NAMALWA (cell line): ENCODE data around the gene SBK2.

Source experiments
- DNase-seq: peaks from one replicate; pipeline ENCODE4 v3.0.0-alpha.2; 2015; ENCODE audit warnings: low spot score

SBK2 gene

DNA sequence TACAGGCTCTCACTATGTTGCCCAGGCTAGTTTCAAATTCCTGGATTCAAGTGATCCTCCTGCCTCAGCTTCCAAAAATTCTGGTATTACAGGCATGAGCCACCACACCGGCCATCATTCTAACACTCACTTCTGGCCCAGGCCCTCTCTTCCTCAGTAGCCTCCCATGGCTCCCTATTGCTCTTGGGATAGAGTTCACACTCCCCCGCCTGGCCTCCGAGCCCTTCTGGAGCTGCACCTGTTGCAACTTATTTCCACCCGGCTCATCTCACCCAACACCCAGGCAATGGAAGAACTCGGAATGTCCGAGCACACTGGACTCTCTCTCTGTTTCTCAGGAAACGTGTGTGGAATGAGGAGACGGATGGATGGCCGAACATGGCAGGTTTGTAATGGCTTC is 17.4 kb upstream of the SBK2 start:
- no peak for DNase-seq

DNA sequence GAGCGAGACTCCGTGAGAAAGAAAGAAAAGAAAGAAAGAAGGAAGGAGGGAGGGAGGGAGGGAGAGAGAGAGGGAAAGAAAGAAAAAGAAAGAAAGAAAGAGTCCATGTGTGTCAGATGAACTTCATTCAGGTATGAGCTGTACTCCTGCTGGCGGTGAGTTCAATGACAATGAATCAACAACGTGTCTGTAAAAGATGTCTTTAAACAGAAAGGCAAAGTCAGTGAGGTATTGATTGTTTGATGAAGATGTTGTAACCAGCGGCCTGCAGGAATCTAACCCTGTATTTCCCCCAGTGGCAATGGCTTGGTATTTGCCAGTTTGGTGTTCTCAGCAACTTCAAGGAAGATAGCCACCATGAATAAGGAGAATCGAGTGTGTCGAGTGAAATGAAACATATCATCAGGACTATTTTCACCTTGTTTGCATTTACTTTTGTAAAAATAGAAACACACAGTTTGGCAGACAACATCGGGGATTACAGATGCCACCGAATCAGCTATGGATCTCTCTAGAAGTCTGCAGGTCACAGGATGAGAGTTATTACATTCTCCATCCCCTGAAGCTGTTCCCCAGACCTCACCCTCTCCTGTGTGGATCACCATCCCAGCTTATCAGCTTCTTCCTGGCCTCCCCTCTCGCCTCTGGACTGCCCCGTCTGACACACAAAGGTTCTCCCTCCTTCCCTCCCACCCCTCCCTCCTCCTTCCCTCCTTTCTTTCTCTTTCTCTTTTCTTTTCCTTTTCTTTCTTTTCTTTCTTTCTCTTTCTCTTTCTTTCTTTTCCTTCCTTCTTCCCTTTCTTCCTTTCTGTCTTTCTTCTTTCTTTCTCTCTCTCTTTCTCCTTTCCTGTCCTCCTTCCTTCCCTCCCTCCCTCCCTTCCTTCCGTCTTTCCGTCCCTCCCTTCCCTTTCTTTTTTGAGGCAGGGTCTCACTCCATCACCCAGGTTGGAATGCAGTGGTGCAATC is 16.6 kb upstream of the SBK2 start:
- DNase-seq = no peak

DNA sequence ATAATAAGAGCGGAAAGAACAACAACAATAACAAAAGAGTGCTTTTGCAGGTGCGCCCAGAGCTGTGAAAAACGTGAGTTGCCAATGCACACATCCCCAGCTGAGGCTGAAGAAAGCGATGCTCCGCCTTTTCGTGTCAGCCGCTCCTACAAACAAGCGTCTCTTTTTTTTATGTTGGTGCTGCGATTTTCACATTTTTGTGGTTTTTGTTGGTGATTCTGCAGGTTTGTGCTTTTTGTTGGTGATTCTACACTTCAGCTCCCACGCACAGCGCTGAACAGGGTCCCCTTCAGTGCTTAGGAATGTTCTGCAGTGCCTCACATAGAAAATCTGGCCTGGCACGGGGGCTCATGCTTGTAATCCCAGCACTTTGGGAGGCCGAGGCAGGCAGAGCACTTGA is 15.7 kb upstream of the SBK2 start:
- DNase-seq = no peak

DNA sequence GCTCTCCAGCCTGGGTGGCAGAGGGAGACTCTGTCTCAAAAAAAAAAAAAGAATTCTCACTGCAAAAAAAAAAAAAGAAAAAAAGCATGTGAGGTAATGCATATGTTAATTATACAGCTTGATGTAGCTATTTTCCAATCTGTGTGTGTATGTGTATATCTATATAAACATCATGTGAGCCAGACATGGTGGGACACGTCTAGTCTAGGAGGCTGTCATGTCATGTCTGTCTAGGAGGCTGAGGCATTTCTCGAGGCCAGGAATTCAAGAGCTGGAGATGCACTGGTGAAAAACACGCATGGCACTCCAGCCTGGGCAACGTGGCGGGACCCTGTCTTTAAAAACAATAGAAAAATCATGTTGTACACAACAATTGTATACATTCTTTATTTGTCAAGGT is 15.3 kb upstream of the SBK2 start:
- no peak for DNase-seq

DNA sequence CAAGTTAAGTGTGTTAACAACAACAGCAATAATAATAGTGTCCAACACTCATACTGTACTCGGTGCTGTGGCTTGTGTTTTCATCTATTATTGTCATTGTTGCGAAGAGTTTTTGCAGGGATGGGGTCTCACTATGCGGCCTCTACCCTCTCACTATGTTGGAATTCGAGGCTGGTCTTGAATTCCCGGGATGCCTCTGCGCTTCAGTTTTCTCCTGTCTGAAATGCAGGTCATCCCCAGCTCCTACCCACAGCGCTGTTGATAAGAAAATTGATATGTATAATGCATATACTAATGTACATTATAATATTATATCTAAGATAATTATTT is 13.4 kb upstream of the SBK2 start:
- DNase-seq = no peak

DNA sequence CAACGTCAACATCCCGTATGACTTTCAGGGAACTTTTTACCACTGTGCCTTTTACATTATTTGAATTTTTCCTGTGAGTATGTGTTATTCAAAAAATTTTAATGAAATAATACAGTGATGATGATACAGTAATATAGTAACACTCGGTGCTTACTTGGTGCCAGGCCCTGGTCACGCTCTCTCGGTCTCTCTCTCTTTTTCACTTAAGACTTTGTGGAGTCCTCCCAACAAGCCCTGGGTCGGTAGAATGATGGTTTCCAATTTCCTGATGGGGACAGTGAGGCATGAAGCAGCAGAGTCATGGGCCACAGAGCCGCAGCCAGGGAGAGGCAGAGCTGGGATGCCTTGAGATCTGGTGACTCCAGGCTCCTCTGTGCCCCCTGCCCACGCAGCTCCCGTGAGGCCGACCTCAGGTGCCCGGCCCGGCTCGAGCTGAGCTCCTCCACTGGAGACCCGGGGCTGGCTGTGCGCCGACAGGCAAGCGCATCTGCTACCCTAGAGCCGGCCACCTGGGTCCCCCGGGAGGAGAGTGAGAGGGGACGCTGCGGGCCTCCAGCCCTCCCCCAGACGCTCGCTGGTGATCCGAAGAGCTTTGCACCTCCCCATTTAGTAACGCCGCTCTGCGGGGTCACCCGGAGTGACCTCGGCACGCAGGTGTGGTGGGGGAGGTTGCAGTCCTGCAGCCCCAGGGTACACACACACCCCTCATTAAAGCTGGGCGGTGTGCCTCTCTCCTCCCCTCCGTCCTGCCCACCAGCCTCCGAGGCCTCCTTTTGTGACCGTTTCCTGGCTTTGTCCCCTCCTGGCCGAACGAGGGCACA is 12.8 kb upstream of the SBK2 start:
- peak; percentile 54 for DNase-seq

DNA sequence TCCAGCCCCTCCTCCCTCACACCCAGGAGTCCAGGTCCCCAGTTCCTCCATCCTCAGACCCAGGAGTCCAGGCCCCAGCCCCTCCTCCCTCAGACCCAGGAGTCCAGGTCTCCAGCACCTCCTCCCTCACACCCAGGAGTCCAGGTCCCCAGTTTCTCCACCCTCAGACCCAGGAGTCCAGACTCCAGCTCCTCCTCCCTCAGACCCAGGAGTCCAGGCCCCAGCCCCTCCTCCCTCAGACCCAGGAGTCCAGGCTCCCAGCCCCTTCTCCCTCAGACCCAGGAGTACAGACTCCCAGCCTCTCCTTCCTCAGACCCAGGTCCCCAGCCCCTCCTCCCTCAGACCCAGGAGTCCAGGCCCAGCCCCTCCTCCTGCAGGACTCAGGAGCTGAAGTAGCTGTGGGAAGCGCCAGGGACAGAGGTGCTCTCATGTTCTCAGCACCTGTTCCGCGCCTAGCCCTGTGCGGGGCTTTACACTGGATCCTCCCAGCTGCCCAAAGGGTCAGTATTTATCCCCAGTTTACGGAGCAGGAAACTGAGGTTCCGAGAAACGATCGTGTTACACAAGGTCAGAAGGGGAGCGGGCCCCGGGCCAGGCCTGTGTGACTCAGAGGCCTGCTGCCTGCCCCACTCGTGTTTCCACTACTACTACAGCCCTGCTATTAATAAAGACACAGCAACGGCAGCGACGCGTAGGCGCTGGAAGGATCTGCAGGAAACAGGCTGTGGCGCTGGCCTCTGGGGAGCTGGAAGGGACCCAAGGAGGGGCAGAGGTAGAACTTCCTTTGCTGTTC is 10.1 kb upstream of the SBK2 start:
- no peak for DNase-seq

DNA sequence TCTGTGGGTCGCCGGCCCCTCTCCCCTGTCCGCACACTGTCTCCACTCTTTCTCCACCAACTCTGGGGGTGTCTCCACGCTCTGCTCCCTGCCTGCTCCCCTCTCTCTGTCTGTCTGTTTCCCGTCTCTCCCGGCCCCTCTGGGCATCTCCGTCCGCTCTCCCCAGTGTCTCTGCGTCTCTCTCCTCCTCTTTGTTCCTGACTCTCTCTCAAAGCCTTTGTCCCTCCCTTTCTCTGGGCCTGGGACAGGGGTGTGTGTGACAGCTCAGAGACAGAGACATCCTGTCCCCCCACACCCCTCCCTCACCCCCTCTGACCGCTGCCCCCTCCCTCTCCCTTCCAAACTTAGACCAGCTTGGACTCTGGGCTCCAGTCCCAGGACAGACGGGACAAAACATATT is 9.1 kb upstream of the SBK2 start:
- no peak for DNase-seq

DNA sequence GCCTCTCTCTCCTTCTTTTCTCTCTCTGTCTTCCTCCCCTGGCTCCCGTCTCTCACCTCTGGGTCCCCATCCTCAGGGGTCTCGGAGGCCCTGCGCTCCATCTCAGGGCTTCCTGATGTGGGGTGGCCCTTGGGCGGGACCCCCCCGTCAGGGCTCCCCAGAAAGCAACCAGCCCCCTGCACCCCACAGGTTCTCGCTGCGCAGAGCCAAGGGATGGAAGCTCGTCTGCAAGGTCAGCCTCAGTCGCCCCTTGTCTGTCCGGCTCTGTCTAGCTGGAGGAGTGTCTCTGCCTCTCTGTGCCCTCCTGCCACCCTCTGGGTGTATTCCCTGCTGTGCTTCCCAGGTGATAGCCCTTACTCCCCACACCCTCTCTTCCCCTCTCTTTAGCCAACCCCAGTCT is 8.5 kb upstream of the SBK2 start, which contains the start of gene SBK3:
SBK3 (minus strand) TSS at position 101 of the 400 bp plus-strand sequence; CDS start at position 101, 0 bp downstream.
- no peak for DNase-seq

DNA sequence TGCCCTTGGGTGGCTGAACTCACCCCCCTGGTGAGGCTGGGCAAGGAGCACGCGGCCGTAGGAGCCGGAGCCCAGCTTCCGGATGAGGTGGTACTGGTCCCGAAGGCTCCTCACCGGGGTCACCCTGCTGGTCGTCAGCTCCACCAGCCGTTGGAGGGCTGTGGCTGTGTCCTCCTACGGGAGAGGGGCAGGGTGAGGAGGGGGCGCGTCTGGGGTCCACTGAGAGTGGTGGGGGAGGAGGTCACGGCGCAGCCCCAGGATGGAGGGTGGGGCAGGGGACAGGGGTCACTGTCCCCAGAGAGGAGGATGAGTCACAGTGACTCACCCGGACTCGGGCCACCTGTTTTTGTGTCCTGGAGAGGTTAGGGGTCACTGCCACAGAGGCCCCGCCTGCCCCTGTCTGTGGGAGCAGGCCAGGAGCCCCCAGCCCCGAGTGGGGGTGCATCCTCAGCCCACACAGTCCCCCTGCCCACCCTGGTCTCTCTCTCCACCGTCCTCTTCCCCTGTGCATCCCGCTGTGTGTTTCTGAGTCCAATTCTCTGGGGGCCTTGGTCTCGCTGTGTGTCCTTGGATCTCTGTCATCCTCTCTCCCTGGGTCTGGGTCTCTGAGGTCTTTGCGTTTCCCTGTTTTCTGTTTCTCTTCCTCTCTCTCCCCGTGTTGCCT is 8.0 kb upstream of the SBK2 start:
- no peak for DNase-seq

DNA sequence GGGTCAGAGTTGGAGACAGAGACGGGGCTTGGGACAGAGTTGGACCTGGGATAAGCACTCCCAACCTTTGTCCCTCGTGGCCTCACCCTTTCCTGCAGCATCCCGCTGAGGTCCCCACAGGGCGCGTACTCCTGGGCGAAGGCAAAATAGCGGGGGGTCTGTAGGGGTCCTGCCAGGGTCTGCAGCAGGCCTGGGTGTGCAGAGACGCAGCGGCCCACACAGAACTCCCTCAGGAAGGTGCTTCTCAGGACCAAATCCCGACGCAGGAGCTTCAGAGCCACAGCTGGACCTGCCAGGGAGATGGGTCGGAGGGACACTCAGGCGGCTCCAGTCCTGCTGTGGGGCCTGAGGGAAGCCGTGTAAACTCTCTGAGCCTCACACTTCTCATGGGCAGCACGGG is 7.1 kb upstream of the SBK2 start:
- DNase-seq = no peak

DNA sequence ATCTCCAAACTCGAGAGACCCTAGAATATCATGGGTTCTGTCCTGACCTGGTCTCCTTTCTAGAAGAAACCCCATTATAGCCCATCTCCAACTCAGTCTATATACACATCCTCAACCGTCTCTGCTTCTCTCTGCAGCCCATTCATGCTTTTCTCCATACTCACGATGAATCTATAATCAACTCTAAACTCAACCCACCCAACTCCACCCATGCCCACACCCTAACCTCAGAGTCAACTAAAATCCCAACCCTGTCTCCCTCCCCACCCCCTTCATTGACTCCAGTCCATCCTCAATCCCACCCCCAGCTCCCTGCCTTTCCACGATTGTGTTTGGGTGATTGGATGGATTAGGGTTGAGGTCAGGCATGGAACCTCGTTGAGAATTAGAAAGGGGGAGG is 6.6 kb upstream of the SBK2 start:
- DNase-seq = no peak

DNA sequence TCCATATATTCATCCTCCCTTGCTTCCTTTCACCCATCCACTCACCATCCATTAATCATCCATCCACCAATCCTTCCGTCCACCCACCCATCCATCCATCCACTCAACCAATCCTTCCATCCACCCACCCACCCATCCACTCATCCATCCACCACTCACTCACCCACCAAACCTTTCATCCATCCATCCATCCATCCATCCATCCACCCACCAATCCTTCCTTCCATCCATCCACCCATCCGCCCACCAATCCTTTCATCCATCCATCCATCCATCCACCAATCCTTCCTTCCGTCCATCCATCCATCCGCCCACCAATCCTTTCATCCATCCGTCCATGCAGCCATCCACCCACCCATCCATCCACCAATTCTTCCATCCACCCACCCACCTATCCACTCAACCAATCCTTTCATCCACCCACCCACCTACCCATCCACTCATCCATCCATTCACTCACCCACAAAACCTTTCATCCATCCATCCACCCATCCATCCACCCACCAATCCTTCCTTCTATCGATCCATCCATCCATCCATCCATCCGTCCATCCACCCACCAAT is 5.4 kb upstream of the SBK2 start:
- DNase-seq = no peak

DNA sequence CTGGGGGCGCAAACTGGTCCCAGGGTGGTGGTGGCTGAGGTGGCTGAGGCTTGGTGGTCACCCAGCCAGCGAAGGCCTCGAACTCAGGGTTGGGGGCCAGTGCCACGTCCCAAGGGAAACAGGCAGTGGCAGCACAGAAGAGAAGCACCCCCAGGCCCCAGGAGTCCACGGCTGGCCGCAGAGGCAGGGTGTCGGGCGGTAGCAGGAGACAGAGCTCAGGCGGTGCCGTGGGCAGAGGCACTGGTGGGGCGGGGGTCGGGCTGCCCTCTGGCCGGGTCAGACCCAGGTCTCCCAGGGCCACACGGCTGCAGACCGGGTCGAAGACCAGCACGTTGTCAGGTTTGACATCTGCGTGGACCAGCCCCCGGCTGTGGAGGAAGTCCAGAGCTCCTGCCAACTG is 4.2 kb upstream of the SBK2 start:
- no peak for DNase-seq

DNA sequence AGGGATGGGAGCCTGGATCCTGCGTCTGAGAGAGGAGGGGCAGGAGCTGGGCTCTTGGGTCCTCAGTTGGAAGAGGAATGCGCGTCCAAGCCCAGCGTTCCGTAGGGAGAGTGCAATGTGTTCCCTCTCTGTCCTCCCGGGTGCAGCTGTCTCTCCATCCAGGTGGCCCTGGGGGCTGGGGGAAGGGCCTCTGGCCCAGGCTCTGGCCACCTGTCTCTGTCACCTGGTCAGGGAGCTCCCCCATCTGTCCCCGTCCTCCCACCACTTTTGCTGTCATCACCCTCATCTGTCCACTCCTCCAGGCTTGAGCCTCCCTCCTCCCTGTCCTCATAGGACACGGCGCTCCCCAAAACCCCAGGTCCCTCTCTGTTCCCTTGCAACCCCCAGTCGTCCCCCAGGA is 3.7 kb upstream of the SBK2 start:
- DNase-seq = no peak

DNA sequence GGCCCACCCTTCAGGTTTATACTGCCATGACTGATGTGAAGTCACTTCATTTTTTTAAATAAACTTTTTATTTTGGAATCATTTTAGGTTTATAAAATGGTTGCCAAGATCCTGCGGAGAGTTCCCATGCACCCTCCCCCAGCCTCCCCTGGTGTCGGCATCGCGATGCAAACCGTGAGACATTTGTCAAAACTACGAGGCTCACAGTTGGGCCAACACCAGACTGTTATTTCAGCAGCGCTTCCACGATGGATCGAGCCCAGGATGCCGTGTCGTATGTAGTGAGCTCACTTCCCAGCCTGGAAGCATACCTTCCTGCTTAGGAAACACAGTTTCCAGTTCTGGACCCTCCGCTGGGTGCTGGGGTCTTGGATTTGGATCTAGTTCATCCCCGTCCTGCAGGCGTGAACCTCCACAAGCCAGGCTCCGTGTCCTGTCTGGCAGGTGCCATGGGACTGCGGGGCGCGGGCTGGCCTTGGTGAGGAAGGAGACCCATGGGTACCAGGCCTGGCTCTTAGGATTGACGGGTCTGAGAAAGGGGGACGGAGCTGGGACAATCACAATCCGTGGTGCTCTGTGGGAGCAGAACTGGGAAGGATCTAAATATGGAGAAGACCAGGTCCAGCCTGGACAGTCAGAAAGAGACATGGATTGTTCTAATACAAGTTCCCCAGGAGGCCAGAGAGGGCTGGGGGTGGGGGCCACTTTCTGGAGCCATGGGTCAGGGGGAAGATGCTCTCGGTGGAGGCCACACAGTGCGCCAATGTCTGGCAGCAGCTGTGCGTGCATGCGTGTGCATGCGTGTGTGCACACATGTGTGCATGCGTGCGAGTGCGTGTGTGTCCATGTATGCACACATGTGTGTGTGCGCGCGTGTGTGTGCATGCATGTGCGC is 2.4 kb upstream of the SBK2 start:
- no peak for DNase-seq

DNA sequence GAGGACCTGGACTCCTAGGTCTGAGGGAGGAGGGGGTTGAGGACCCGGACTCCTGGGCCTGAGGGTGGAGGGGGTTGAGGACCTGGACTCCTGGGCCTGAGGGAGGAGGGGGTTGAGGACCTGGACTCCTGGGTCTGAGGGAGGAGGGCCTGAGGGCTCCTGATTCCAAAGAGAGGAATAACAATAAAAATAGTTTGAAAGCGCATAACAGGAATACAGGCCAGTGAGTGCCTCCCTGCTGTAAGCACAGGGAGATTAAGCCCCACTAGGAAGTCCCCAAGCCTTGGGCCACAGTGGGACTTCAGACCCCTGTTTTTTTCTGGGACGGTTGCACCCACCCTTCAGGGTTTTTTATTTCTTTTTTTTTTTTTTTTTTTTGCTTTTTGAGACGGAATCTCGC is 1.2 kb upstream of the SBK2 start:
- DNase-seq = no peak

DNA sequence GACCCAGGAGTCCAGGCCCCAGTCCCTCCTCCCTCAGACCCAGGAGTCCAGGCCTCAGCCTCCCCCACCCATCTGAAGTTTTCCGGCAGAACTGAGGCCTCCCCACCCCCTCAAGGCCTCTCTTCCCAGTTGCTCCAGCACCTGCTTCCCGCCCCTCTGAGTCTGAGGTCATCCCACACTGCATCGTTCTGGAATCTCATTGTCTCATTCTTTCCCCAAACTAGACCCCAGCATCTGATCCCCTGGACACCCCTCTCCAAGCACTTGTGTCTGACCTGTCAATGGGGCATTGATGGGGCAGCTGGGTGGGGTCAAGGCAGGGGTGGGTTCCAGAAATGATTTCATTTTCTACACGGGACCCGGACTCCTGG is 793 bp upstream of the SBK2 start:
- no peak for DNase-seq

DNA sequence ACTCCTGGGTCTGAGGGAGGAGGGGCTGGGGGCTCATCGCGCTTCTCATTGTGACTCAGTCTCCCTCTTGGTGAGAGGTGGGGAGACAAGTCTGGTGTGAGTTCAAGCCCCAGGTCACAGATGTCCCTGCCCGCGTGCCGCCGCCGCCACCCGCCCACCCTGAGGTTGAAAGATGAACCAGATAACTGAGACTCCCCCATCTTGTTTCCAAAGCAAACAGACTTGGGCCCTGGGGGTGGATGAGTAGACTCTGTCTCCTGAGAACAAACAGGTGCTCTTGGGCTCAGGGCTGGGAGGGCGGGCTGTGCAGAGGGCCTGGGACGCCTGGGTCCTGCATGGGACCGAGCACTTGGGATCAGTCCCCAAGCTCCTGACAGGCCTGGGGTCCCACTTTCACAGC is 567 bp downstream of the SBK2 start:
- DNase-seq = no peak

DNA sequence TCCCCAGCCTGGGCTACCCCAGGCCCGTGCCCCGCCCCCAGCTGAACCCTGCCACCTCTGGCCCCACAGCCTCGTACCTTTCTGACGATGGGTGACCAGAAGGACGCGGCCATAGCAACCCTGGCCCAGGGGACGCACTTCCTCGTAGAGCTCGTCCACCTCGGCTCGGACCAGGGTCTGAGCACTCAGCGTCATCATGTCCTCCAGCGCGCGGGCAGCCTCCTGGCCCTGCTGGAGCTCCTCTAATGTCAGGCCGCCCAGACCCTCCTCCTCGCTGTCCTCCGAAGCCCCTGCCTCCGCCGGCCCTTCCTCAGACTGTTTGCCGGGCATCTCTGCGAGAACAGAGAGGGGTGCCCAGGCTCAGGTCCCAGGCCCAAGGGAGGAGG is 975 bp downstream of the SBK2 start:
- no peak for DNase-seq
